GM18519 (cell line): ENCODE data around the gene ZDHHC7.

Experiments
- ATAC-seq: cut with Tn5 transposase; IDR thresholded peaks from one replicate; pipeline ENCODE4 v1.9.1; 2021; ENCODE audit warnings: mild to moderate bottlenecking, moderate library complexity; ENCODE audit not compliant: unreplicated experiment, low FRiP score

ZDHHC7 gene

DNA sequence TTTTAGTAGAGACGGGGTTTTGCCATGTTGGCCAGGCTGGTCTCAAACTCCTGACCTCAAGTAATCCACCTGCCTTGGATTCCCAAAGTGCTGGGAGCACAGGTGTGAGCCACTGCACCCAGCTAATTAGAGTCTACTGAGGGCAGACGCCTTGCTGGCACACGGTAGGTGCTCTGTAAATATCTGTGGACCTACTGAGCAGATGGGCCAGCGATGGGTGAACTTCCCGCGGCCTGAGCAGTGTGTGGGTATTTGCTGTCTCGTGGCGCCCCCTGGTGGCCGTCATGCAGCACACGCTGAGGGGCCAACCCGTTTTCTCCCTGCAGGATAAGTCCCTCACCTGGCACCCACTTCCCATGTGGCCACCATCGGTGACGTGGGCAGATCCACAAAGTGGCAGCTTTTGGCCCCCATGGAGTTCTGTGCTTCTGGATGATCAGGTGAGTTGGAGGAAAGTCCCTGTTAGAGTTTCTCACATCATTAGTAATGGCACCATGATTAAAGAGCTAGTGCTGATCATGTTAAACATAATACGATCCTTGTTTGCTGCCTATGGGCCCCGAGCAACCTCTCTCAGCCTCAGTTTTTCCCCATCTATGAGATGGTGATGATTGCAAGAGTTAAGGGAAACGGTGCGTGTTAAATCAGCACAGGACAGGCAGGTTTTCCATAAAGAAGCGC, 40.7 kb downstream of the ZDHHC7 start:
- ATAC-seq, result no peak

- ATAC-seq, result no peak
These were observed 43.5 kb downstream of the ZDHHC7 start for GRCh38 chr16:84967828-84968227.

DNA sequence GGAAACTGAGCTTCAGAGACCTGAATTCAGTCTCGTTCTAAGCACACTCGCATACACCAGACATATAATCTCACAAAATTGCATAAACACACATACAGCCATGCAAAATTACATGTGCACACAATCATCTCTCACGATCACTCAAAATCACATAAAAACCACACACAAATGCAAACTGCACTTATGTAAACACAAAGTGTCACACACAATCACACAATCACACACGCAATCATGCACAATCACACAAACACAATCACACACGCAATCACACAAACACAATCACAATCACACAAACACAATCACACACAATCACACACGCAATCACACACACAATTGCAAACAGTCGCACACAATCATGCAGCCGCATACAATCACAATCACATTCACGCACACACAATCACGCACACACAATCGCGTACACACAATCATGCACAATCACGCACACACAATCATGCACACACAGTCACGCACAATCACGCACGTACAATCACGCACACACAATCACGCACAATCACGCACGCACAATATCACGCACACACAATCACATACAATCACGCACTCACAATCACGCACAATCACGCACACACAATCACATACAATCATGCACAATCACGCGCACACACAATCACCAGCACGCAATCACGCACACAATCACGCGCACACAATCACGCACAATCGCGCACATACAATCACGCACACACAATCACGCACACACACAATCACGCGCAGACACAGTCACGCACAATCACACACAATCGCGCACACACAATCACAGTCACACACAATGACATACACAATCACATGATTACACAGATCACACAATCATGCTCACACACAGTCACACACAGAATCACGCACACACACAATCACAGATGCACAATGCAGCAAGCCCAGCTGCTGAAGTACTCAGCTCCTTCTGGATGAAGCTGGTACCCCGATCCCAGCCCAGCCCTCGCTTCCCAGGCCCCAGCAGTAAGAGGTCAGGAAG, 45.6 kb downstream of the ZDHHC7 start:
- no peak for ATAC-seq

DNA sequence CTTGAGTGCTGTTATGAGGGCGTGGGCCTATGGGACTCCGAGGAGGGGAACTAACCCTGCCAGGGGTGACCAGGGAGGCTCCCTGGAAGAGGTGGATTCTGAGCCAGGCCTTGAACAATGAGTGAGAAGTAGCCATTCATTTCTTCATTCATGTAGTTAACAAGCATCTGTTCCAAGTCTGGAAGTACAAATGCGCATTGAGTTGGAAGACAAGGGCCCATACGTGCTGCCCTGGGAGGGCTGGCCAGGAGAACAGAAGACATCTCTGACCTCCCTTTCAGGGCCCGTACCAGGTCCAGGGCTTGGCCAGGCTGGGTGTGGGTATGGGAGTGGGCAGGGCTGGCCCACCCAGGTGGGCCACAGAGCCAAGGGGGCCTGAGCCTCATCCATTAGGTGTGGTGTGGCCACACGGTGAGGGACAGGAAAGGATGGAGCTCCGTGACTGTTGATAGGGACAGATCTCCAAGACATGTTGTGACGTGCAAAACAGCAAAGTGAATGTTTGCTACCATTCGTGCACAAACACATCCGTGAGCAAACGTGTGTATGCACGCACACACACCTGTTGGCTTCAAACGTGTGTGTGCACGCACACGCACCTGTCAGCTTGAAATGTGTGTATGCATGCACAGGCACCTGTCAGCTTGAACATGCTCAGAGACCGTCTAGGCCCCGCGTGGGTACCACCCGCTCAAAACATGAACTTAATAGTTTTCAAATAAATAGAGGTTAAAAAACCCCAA, 46.8 kb downstream of the ZDHHC7 start:
- no peak for ATAC-seq

DNA sequence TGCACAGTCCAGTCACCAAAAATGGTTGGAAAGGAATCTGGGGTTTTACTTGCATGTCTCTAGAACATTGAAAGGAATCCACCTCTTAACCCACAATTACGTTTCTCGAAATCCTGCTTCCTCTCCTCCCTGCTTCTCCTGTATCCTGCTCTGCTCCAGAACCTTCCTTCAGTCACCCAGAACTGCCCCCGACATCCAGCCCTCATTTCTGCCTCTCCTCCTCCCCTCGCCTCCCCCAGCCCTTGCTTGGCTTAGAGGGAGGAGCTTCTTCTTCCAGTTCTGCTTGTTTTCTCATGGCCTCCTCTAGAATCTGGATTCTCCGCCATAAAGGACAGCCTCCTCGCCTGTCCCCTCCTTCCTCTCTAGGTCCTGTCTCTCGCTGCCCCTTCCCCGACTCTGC, 48.3 kb downstream of the ZDHHC7 start:
- ATAC-seq, result no peak

DNA sequence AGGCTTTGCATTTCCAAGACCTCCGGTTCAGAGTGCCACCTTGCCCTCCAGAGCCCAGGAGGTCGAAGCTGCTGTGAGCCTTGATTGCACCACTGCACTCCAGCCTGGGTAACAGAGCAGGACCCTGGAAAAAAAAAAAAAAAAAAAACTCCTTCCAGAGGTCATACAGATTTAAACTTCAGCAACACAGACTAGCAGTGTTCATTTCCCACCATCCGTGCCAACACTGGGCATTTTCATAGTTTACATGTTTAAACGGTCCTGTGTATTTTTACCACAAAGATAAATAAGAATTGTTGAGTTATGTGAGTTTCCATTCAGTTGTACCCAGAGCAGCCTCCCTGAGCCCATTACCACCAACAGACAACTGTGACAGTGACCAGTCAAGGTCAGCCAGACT, 50.4 kb downstream of the ZDHHC7 start:
- no peak for ATAC-seq

- no peak for ATAC-seq
These were observed 51.4 kb downstream of the ZDHHC7 start for GRCh38 chr16:84959784-84960417.

DNA sequence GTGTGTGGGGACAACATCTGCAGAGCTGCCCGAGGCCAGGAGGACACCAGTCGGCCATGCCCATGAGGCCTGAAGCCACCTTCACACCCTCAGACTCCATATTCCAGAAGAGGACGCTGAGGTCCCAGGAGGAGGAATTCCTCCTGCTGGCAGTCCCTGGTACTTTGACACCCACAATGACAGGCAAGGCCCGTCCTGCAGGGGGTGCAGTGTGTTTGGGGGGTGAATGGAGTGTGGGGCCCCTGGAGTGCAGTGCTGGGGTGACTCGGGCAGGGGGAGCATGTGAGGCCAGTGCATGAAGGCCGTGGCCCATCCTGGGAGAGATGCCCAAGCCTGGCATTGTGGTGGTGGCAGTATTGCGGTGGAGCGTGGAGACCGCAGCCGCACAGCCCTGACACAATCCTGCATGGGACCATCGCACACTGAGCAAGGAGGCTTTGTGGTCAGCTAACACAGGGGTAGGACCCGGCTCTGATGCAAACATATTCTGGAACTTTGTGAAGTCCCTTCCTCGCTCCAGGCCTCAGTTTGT, 52.2 kb downstream of the ZDHHC7 start:
- no peak for ATAC-seq

- ATAC-seq, result no peak
These were observed 53.5 kb downstream of the ZDHHC7 start for GRCh38 chr16:84957792-84958191.

GRCh38 chr16:84957192-84957591, 54.1 kb downstream of the ZDHHC7 start:
- no peak for ATAC-seq

GRCh38 chr16:84955427-84955826, 55.9 kb downstream of the ZDHHC7 start:
- ATAC-seq, result no peak

DNA sequence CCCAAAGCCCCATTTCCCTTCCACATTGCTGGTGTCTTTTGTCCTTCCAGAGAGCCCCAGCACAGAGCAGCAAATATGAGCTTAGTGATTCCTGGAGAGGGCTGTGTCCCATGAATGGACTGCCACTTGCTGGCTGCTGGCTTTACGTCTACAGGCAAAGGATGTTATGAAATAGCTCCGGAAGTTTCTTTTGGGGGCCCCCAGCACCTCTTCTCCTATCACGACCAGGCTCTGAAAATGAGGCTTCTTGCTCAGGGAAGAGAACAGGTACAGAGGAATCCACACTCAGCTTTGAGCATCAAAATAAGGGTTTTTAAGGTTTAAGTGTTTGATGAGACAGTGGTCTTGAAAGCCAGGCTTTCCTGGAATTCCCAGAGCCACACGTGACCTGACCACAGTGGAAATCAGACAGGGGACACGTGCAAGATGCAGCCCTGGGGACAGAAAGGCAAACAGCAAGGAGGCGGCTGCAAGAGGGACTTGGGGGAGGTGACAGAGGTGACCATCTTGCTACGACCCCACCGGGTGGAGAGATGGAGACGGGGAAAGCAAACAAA, 58.1 kb downstream of the ZDHHC7 start:
- no peak for ATAC-seq

DNA sequence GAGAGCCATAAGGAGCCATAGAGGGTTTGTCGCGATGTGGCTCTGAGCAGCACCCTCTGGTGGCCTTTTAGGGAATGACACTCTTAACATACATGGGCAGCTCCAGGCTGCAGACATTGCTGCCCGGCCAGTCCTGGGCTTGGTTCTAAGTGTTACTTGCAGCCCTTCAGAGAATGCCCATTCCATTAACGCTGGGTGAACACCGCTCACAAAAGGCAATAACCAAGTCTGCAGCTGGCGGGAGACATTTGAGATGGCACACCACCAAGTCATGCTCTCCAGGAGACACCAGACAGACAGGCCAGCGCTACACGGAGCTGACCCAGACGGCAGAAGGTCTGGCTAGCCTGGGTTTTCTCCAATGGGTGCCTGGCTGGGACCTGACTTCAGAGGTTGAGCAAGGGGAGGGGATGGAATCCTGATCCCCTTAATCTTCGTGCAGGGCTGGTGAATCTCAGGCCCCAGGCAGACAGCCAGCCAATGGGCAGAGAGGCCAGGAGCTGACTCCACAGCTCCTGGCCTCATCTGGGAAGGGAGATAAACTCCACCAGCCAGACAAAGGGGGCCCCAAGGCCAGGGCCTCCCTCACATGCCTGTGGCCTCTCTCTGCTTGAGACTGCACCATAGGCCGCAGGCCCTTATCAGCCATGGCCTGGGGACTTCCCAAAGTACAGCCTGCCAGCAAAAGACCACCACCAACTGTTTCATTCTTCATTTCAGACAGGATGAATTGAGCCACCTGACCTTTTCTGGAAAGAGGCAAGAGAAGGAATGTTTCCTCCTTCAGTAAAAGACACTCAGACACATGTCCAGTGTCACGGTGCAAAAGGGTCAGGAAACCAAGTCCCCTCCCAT, 58.8 kb downstream of the ZDHHC7 start:
- no peak for ATAC-seq

DNA sequence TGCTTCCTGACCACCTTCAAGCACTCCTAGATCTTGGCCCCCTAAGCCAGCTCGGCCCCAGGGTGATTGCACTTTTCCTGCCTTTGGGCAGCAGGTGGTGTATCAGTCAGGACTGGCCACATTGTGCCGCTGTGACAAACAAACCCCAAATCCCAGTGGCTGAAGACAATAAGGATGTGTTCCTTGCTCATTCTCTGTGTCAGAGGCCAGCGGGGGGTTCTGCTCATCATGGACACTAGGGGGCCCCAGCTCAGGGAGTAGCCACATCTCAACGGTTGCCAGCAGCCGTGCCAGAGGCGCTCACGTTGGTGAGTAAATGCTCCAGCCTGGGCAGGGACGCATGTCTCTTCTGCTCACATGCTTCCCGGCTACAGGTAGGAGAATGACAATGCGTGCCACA, 60.4 kb downstream of the ZDHHC7 start:
- ATAC-seq, result no peak

- ATAC-seq, result no peak
These were observed 61.4 kb downstream of the ZDHHC7 start for GRCh38 chr16:84949772-84950436.

- ATAC-seq, result no peak
These were observed 62.3 kb downstream of the ZDHHC7 start for GRCh38 chr16:84948851-84949610.

DNA sequence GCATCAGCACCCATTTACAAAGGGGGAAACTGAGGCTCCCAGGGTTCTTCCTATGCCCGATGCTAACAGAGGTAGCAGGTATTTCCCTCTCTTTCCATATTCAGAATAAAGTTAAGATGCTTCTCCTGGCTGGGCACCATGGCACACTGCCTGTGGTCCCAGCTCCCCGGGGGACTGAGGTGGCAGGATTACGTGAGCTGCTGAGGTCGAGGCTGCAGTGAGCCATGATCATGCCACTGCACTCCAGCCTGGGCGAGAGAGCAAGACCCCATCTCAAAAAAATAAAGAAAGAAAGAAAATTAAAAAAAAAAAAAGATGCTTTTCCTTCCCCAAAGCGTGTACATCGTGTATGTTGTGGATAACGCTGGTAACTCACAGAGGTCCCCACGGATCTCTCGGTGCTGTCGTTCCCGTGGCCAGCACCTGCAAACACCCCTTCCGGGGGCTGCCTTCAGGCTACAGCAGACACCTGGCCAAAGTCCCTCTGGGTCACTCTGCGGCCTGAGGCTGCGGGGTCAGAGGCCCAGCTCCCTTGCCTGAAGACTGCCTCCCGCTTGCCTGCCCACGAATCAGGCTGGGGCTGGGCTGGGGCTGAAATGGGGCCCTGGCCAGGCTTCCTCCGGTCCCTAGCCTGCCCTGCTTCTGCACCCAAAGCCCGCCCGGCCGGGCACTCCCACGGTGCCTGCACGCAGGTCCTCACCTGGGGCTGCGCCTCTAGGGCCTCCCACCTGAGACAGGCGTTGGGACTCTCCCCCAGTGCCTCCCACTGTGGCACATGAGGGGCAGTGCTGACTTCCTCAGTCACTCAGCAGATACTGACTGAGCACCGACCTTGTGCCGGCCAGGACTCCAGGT, 63.1 kb downstream of the ZDHHC7 start:
- ATAC-seq, result no peak
